H9 (cell line): ENCODE measurements around the gene TMOD1. TPM values are rescaled to one million over a fixed set of nuclear protein-coding genes. Genes with fewer than 3 reads are reported as not detected.

Experiments
- DNase-seq: peaks from one replicate; pipeline ENCODE4 v3.0.0-alpha.2; 2017
- H2AFZ ChIP-seq: one replicate; pipeline ENCODE4 v1.6.1; 2013; ENCODE audit warnings: mild to moderate bottlenecking, low read length, control low read depth, moderate library complexity
- H2AK5ac ChIP-seq: 2 replicates; pipeline ENCODE4 v1.6.1; 2013; ENCODE audit warnings: low read length, control low read depth, mixed read lengths; ENCODE audit not compliant: insufficient read length
- H2BK120ac ChIP-seq: one replicate; pipeline ENCODE4 v1.6.1; 2013; ENCODE audit warnings: low read depth, mild to moderate bottlenecking, low read length, control low read depth, inconsistent platforms; ENCODE audit not compliant: poor library complexity, severe bottlenecking
- H2BK12ac ChIP-seq: 2 replicates; pipeline ENCODE4 v1.6.1; 2013; ENCODE audit warnings: low read length, control low read depth, mixed read lengths, low read depth; ENCODE audit not compliant: insufficient read length
- H2BK15ac ChIP-seq: 2 replicates; pipeline ENCODE4 v1.6.1; 2013; ENCODE audit warnings: low read depth, low read length, control low read depth
- H2BK20ac ChIP-seq: one replicate; pipeline ENCODE4 v1.6.1; 2013; ENCODE audit warnings: low read depth, mild to moderate bottlenecking, low read length, control low read depth, inconsistent platforms; ENCODE audit not compliant: poor library complexity, severe bottlenecking
- H2BK5ac ChIP-seq: 2 replicates; pipeline ENCODE4 v1.6.1; 2013; ENCODE audit warnings: low read length, control low read depth, mixed read lengths; ENCODE audit not compliant: insufficient read length
- H3K14ac ChIP-seq: 2 replicates; pipeline ENCODE4 v1.6.1; 2013; ENCODE audit warnings: low read length, control low read depth; ENCODE audit not compliant: insufficient read depth
- H3K18ac ChIP-seq: 2 replicates; pipeline ENCODE4 v1.6.1; 2013; ENCODE audit warnings: low read depth, mild to moderate bottlenecking, mixed read lengths, low read length, control low read depth; ENCODE audit not compliant: insufficient read length
- H3K23ac ChIP-seq: 2 replicates; pipeline ENCODE4 v1.6.1; 2013; ENCODE audit warnings: low read length, control low read depth, mixed read lengths, low read depth; ENCODE audit not compliant: insufficient read length
- H3K23me2 ChIP-seq: 2 replicates; pipeline ENCODE4 v1.6.1; 2013; ENCODE audit warnings: low read depth, mild to moderate bottlenecking, mixed read lengths, low read length, control low read depth; ENCODE audit not compliant: insufficient read length, poor library complexity, severe bottlenecking
- H3K27ac ChIP-seq: 2 replicates; pipeline ENCODE4 v1.5.1; 2013; ENCODE audit warnings: low read length, control low read depth, mixed read lengths, low read depth; ENCODE audit not compliant: insufficient read length
- H3K27me3 ChIP-seq: 2 replicates; pipeline ENCODE4 v1.6.1; 2013; ENCODE audit warnings: low read length, control low read depth, inconsistent platforms; ENCODE audit not compliant: insufficient read depth
- H3K4ac ChIP-seq: 2 replicates; pipeline ENCODE4 v1.6.1; 2013; ENCODE audit warnings: low read depth, mild to moderate bottlenecking, control low read depth, inconsistent platforms, low read length, moderate library complexity
- H3K4me1 ChIP-seq: 2 replicates; pipeline ENCODE4 v1.6.1; 2013; ENCODE audit warnings: low read length, control low read depth, inconsistent platforms; ENCODE audit not compliant: insufficient read depth
- H3K4me2 ChIP-seq: 2 replicates; pipeline ENCODE4 v1.6.1; 2013; ENCODE audit warnings: low read length, control low read depth, mixed read lengths; ENCODE audit not compliant: insufficient read length, insufficient read depth
- H3K56ac ChIP-seq: 2 replicates; pipeline ENCODE4 v1.6.1; 2013; ENCODE audit warnings: low read depth, mild to moderate bottlenecking, mixed read lengths, low read length, control low read depth; ENCODE audit not compliant: insufficient read length
- H3K79me1 ChIP-seq: 2 replicates; pipeline ENCODE4 v1.6.1; 2013; ENCODE audit warnings: low read depth, mild to moderate bottlenecking, moderate library complexity, low read length, control low read depth, inconsistent platforms; ENCODE audit not compliant: insufficient read depth, poor library complexity, severe bottlenecking
- H3K79me2 ChIP-seq: 2 replicates; pipeline ENCODE4 v1.6.1; 2013; ENCODE audit warnings: low read length, control low read depth, inconsistent platforms; ENCODE audit not compliant: insufficient read depth
- H3K9ac ChIP-seq: 2 replicates; pipeline ENCODE4 v1.6.1; 2013; ENCODE audit warnings: low read length, control low read depth, mixed read lengths; ENCODE audit not compliant: insufficient read length; ENCODE audit errors: extremely low read depth
- H3K9me3 ChIP-seq: one replicate; pipeline ENCODE4 v1.6.1; 2013; ENCODE audit warnings: low read depth, low read length, inconsistent platforms; ENCODE audit not compliant: control insufficient read depth
- H3T11ph ChIP-seq: one replicate; pipeline ENCODE4 v1.6.1; 2013; ENCODE audit warnings: mild to moderate bottlenecking, low read length, control low read depth, inconsistent platforms
- H4K20me1 ChIP-seq: one replicate; pipeline ENCODE4 v1.6.1; 2013; ENCODE audit not compliant: control insufficient read depth, insufficient read length, insufficient read depth
- H4K5ac ChIP-seq: 2 replicates; pipeline ENCODE4 v1.6.1; 2013; ENCODE audit warnings: low read depth, mild to moderate bottlenecking, mixed read lengths, low read length, control low read depth; ENCODE audit not compliant: insufficient read length
- H4K8ac ChIP-seq: replicated peaks from 2 replicates; pipeline ENCODE4 v1.6.1; 2013; ENCODE audit warnings: low read length, control low read depth, mixed read lengths, low read depth; ENCODE audit not compliant: insufficient read length
- H4K91ac ChIP-seq: 2 replicates; pipeline ENCODE4 v1.6.1; 2013; ENCODE audit warnings: low read depth, mild to moderate bottlenecking, moderate library complexity, mixed read lengths, low read length, control low read depth; ENCODE audit not compliant: insufficient read length
- H3K27ac Mint-ChIP-seq, 3 experiments: 2 replicates in 2 of 3; 3 replicates in 1 of 3; pipeline ENCODE4 v1.8.0; 2020 to 2021; ENCODE audit warnings: mixed read lengths in 3 of 3, mild to moderate bottlenecking in 1 of 3, moderate library complexity in 1 of 3
- H3K27me3 Mint-ChIP-seq: 2 replicates; pipeline ENCODE4 v1.8.0; 2021; ENCODE audit warnings: low read depth, mild to moderate bottlenecking, moderate library complexity, mixed read lengths
- H3K36me3 Mint-ChIP-seq, 3 experiments: 2 replicates in 2 of 3; 3 replicates in 1 of 3; pipeline ENCODE4 v1.8.0; 2020 to 2021; ENCODE audit warnings: low read depth in 3 of 3, mixed read lengths in 3 of 3; ENCODE audit not compliant: insufficient read depth in 1 of 3
- H3K4me1 Mint-ChIP-seq, 2 experiments: 2 replicates each; pipeline ENCODE4 v1.8.0; 2020; ENCODE audit warnings: mixed read lengths in 2 of 2
- H3K4me3 Mint-ChIP-seq, 2 experiments: 2 replicates in 1 of 2; 3 replicates in 1 of 2; pipeline ENCODE4 v1.8.0; 2020 to 2021; ENCODE audit warnings: mild to moderate bottlenecking in 2 of 2, mixed read lengths in 2 of 2, moderate library complexity in 1 of 2
- H3K9me3 Mint-ChIP-seq, 2 experiments: 2 replicates in 1 of 2; 3 replicates in 1 of 2; pipeline ENCODE4 v1.8.0; 2020; ENCODE audit warnings: mild to moderate bottlenecking in 2 of 2, mixed read lengths in 2 of 2, moderate library complexity in 1 of 2
- CTCF ChIP-seq: fragments of 200-600 bp; sonication (generic); conservative IDR thresholded peaks from 3 replicates; pipeline ENCODE4 v1.8.0; 2021; ENCODE audit warnings: antibody characterized with exemption, mild to moderate bottlenecking
- WGBS: extraction: QIAGEN DNeasy Blood & Tissue Kit; methylation state at CpG from one replicate; pipeline ENCODE4 v1.1.7; 2013; ENCODE audit warnings: missing lambda C conversion rate, low lambda C conversion rate, mixed read lengths; ENCODE audit not compliant: insufficient read length; ENCODE audit errors: extremely low coverage; 5-methylcytosine and 5-hydroxymethylcytosine counted together
- total RNA-seq: library from RNA; stranded (reverse); gene quantifications from 2 replicates; pipeline ENCODE4 v1.2.1, GENCODE V29; 2021

TMOD1 gene
- total RNA-seq, 1 experiment from 2014 or later = 0.98 TPM

GRCh38 chr9:97475059-97475458 lies 26.4 kb upstream of the TMOD1 start:
- no peak overlapping the region for H2BK120ac ChIP-seq
- H3K14ac ChIP-seq = no peak overlapping the region
- peaks cover 0 to 4% of the 10 kb centered on the region in 2 experiments; a peak in 2 of 4 replicates for H3K4me1 Mint-ChIP-seq
- no peak overlapping the region for H3K23ac ChIP-seq
- H3K56ac ChIP-seq = no peak overlapping the region
- no peaks in the 10 kb centered on the region for H3K27me3 ChIP-seq
- TF ChIP-seq CTCF = no peak
- H3K27ac Mint-ChIP-seq = no peak overlapping the region
- no peak overlapping the region for H3K4me3 Mint-ChIP-seq
- no peak overlapping the region for H4K5ac ChIP-seq
- H3K27me3 Mint-ChIP-seq = no peaks in the 10 kb centered on the region
- no peak overlapping the region for H2AFZ ChIP-seq
- no peaks in the 10 kb centered on the region for H3K36me3 Mint-ChIP-seq
- no peaks in the 10 kb centered on the region for H3K9me3 ChIP-seq
- DNase-seq = no peak
- no peak overlapping the region for H2BK20ac ChIP-seq
- H3T11ph ChIP-seq = no peak overlapping the region
- no peak overlapping the region for H2BK12ac ChIP-seq
- H3K79me2 ChIP-seq = no peaks in the 10 kb centered on the region
- H3K79me1 ChIP-seq = no peaks in the 10 kb centered on the region
- H3K4ac ChIP-seq = no peak overlapping the region
- no peak overlapping the region for H3K4me2 ChIP-seq
- H4K8ac ChIP-seq = no peak overlapping the region
- H3K18ac ChIP-seq = no peak overlapping the region
- H3K9ac ChIP-seq = no peak overlapping the region
- no peaks in the 10 kb centered on the region; the same call in 1 of the 2 replicates for H3K4me1 ChIP-seq
- H3K9me3 Mint-ChIP-seq = no peaks in the 10 kb centered on the region
- no peaks in the 10 kb centered on the region for H3K23me2 ChIP-seq
- no peak overlapping the region for H2BK5ac ChIP-seq
- no peak overlapping the region for H2BK15ac ChIP-seq
- no peaks in the 10 kb centered on the region for H4K20me1 ChIP-seq
- H2AK5ac ChIP-seq = no peak overlapping the region
- H4K91ac ChIP-seq = no peak overlapping the region
- H3K27ac ChIP-seq = no peak overlapping the region
- WGBS = no CpG with 5 or more reads among the region's 2 CpGs
